GM21390 (cell line): ENCODE measurements around the gene OR2A7.
A peak's percentile ranks its signal among the peaks of the same experiment; 100 is the strongest.
"Not testable (repeated sequence)": the region's sequence is repeated elsewhere in the genome, so short reads cannot be mapped to it uniquely, and the experiment has no call there.

ENCODE experiments used
- ATAC-seq: cut with Tn5 transposase; IDR thresholded peaks from one replicate; pipeline ENCODE4 v1.9.1; 2021; ENCODE audit not compliant: unreplicated experiment

Gene OR2A7

GRCh38 chr7:144264692-144265091 is at the start of gene OR2A7:
Gene OR2A7, minus strand, starts transcription at chr7:144264792. Its CDS starts 5,164 bp downstream, at chr7:144259628.
- not testable (repeated sequence) for ATAC-seq

GRCh38 chr7:144311872-144312469 is 47.4 kb upstream of the OR2A7 start, which contains the start of gene OR2A1:
Gene OR2A1, plus strand, starts transcription at chr7:144312419. Its CDS starts 5,706 bp downstream, at chr7:144318125.
- not testable (repeated sequence) for ATAC-seq

GRCh38 chr7:144311218-144311617 is 46.6 kb upstream of the OR2A7 start:
- not testable (repeated sequence) for ATAC-seq

- not testable (repeated sequence) for ATAC-seq
Observed at GRCh38 chr7:144309702-144310101, 45.1 kb upstream of the OR2A7 start.

- ATAC-seq: not testable (repeated sequence)
Observed at GRCh38 chr7:144305156-144305555, 40.6 kb upstream of the OR2A7 start.

- not testable (repeated sequence) for ATAC-seq
Observed at GRCh38 chr7:144303607-144304006, 39.0 kb upstream of the OR2A7 start.

- not testable (repeated sequence) for ATAC-seq
Observed at GRCh38 chr7:144302578-144303303, 38.1 kb upstream of the OR2A7 start.

- peak; percentile 68 for ATAC-seq
Observed at GRCh38 chr7:144293794-144294499, 29.4 kb upstream of the OR2A7 start.

- not testable (repeated sequence) for ATAC-seq
Observed at GRCh38 chr7:144292384-144293161, 28.0 kb upstream of the OR2A7 start.

- not testable (repeated sequence) for ATAC-seq
Observed at GRCh38 chr7:144291607-144292006, 27.0 kb upstream of the OR2A7 start.

GRCh38 chr7:144287171-144287784 is 22.7 kb upstream of the OR2A7 start:
- not testable (repeated sequence) for ATAC-seq

GRCh38 chr7:144283716-144284115 is 19.1 kb upstream of the OR2A7 start:
- not testable (repeated sequence) for ATAC-seq

GRCh38 chr7:144282490-144282889 is 17.9 kb upstream of the OR2A7 start:
- not testable (repeated sequence) for ATAC-seq

GRCh38 chr7:144281981-144282380 is 17.4 kb upstream of the OR2A7 start:
- not testable (repeated sequence) for ATAC-seq

- ATAC-seq: not testable (repeated sequence)
Observed at GRCh38 chr7:144280010-144280409, 15.4 kb upstream of the OR2A7 start.

GRCh38 chr7:144275281-144275680 is 10.7 kb upstream of the OR2A7 start:
- ATAC-seq: not testable (repeated sequence)

- not testable (repeated sequence) for ATAC-seq
Observed at GRCh38 chr7:144269188-144269587, 4.6 kb upstream of the OR2A7 start, which contains the start of gene CTAGE8. Gene CTAGE8, minus strand, starts transcription at chr7:144269288. Its CDS starts 38 bp downstream, at chr7:144269250.

GRCh38 chr7:144262128-144262527 is 2.5 kb downstream of the OR2A7 start:
- not testable (repeated sequence) for ATAC-seq

GRCh38 chr7:144259067-144259466 is 5.5 kb downstream of the OR2A7 start:
- ATAC-seq: not testable (repeated sequence)

GRCh38 chr7:144256112-144256511 is 8.5 kb downstream of the OR2A7 start:
- ATAC-seq: no peak
